ENCODE data around the gene VPS26C.
"Not testable (repeated sequence)": the region's sequence is repeated elsewhere in the genome, so short reads cannot be mapped to it uniquely, and the experiment has no call there.

VPS26C gene

GRCh38 chr21:37267269-37268185 lies at the start of gene VPS26C:
VPS26C (minus strand) TSS chr21:37267334; CDS start chr21:37267294, 40 bp downstream.
- H3K27me3 ChIP-seq (ENCODE audit: insufficient read depth, poor library complexity, severe bottlenecking), result no peaks in the 10 kb centered on the region
- H3K4me1 ChIP-seq (ENCODE audit: insufficient read depth, poor library complexity, severe bottlenecking), result peaks cover 16% of the 10 kb centered on the region
- no peaks in the 10 kb centered on the region for H3K9me3 ChIP-seq (ENCODE audit: severe bottlenecking)
- TF ChIP-seq CTCF (IDR thresholded peaks at IDR 0.05; ENCODE audit: poor library complexity, severe bottlenecking), result no peak
- 0 out of 2 replicates have a peak, but pooled peaks cover 12% of the 10 kb centered on the region for H3K36me3 ChIP-seq (ENCODE audit: low read depth)
- peak; percentile 99 for DNase-seq (ENCODE audit: low spot score)
- H3K27ac ChIP-seq (ENCODE audit: poor library complexity, severe bottlenecking), result peak within 1 kb of the TSS; percentile 83
- ATAC-seq (ENCODE audit: low read depth), result peak; percentile 89
- H3K4me3 ChIP-seq (ENCODE audit: severe bottlenecking), result peak within 1 kb of the TSS; percentile 45

DNA sequence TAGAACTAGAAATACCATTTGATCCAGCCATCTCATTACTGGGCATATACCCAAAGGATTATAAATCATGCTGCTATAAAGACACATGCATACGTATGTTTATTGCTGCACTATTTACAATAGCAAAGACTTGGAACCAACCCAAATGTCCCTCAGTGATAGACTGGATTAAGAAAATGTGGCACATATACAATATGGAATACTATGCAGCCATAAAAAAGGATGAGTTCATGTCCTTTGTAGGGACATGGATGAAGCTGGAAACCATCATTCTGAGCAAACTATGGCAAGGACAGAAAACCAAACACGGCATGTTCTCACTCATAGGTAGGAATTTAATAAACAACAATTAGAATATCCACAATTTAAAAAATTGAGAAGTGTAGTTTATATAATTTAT lies 48.9 kb upstream of the VPS26C start:
- H3K4me1 ChIP-seq (ENCODE audit: insufficient read depth, poor library complexity, severe bottlenecking); H3K27ac ChIP-seq (ENCODE audit: poor library complexity, severe bottlenecking); H3K27me3 ChIP-seq (ENCODE audit: insufficient read depth, poor library complexity, severe bottlenecking); DNase-seq (ENCODE audit: low spot score); H3K9me3 ChIP-seq (ENCODE audit: severe bottlenecking); H3K4me3 ChIP-seq (ENCODE audit: severe bottlenecking); H3K36me3 ChIP-seq (ENCODE audit: low read depth); ATAC-seq (ENCODE audit: low read depth): not testable (repeated sequence)

GRCh38 chr21:37300114-37300751 lies 33.1 kb upstream of the VPS26C start:
- no peaks in the 10 kb centered on the region for H3K9me3 ChIP-seq (ENCODE audit: severe bottlenecking)
- no peak for TF ChIP-seq CTCF (IDR thresholded peaks at IDR 0.05; ENCODE audit: poor library complexity, severe bottlenecking)
- ATAC-seq (ENCODE audit: low read depth), result no peak
- H3K4me1 ChIP-seq (ENCODE audit: insufficient read depth, poor library complexity, severe bottlenecking), result no peaks in the 10 kb centered on the region
- no peak overlapping the region for H3K27ac ChIP-seq (ENCODE audit: poor library complexity, severe bottlenecking)
- H3K36me3 ChIP-seq (ENCODE audit: low read depth), result no peaks in the 10 kb centered on the region
- no peaks in the 10 kb centered on the region for H3K27me3 ChIP-seq (ENCODE audit: insufficient read depth, poor library complexity, severe bottlenecking)
- no peak for DNase-seq (ENCODE audit: low spot score)
- no peak overlapping the region for H3K4me3 ChIP-seq (ENCODE audit: severe bottlenecking)

- Histone ChIP-seq H3K4me3 (ENCODE audit: severe bottlenecking) (no peak overlapping the region), H3K36me3 (ENCODE audit: low read depth) (no peaks in the 10 kb centered on the region), H3K27ac (ENCODE audit: poor library complexity, severe bottlenecking) (no peak overlapping the region), H3K4me1 (ENCODE audit: insufficient read depth, poor library complexity, severe bottlenecking) (no peaks in the 10 kb centered on the region), H3K27me3 (ENCODE audit: insufficient read depth, poor library complexity, severe bottlenecking) (no peaks in the 10 kb centered on the region), H3K9me3 (ENCODE audit: severe bottlenecking) (no peaks in the 10 kb centered on the region)
- ATAC-seq (ENCODE audit: low read depth) (no peak), DNase-seq (ENCODE audit: low spot score) (no peak)
- no peak for TF ChIP-seq CTCF (IDR thresholded peaks at IDR 0.05; ENCODE audit: poor library complexity, severe bottlenecking)
Observed at GRCh38 chr21:37297364-37297763, 30.2 kb upstream of the VPS26C start.

GRCh38 chr21:37294679-37295078 lies 27.5 kb upstream of the VPS26C start:
- Histone ChIP-seq H3K9me3 (ENCODE audit: severe bottlenecking) (no peaks in the 10 kb centered on the region), H3K4me1 (ENCODE audit: insufficient read depth, poor library complexity, severe bottlenecking) (no peaks in the 10 kb centered on the region), H3K36me3 (ENCODE audit: low read depth) (no peaks in the 10 kb centered on the region), H3K4me3 (ENCODE audit: severe bottlenecking) (no peak overlapping the region), H3K27ac (ENCODE audit: poor library complexity, severe bottlenecking) (no peak overlapping the region), H3K27me3 (ENCODE audit: insufficient read depth, poor library complexity, severe bottlenecking) (no peaks in the 10 kb centered on the region)
- TF ChIP-seq CTCF (IDR thresholded peaks at IDR 0.05; ENCODE audit: poor library complexity, severe bottlenecking), result no peak
- DNase-seq (ENCODE audit: low spot score) (no peak), ATAC-seq (ENCODE audit: low read depth) (no peak)

All from RWPE2 (cell line).